22Rv1 (cell line): ENCODE measurements around the gene FLRT2.

ENCODE experiments used
- ZFX ChIP-seq: fragments of 450-650 bp; IDR thresholded peaks from 2 replicates; pipeline ENCODE4 v1.6.1; 2017; ENCODE audit warnings: antibody characterized with exemption, borderline replicate concordance
- TF ChIP-seq, protein P1 (sequence below): fragments of 450-650 bp; IDR thresholded peaks from 2 replicates; pipeline ENCODE4 v1.5.1; 2017; ENCODE audit warnings: mild to moderate bottlenecking

DNA sequence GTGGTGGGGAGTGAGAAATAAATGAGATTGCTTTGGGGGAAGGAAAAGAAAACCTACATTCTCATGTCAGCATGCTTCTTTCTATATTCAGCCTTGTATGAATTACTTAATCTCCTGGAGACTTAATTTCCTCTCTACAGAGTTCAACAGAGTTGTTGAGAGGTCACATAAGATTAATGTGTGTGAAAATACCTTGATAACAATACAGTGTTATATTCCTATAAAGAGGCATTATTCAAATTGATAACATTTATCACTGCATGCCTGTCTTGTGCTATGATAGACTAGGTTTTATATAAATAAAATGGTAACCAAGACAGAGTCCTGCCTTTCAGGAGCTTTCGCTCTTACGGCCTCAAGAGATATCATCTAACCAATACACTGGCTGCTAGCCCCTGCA lies 9.6 kb downstream of the FLRT2 start:
- TF ChIP-seq, protein P1, sequence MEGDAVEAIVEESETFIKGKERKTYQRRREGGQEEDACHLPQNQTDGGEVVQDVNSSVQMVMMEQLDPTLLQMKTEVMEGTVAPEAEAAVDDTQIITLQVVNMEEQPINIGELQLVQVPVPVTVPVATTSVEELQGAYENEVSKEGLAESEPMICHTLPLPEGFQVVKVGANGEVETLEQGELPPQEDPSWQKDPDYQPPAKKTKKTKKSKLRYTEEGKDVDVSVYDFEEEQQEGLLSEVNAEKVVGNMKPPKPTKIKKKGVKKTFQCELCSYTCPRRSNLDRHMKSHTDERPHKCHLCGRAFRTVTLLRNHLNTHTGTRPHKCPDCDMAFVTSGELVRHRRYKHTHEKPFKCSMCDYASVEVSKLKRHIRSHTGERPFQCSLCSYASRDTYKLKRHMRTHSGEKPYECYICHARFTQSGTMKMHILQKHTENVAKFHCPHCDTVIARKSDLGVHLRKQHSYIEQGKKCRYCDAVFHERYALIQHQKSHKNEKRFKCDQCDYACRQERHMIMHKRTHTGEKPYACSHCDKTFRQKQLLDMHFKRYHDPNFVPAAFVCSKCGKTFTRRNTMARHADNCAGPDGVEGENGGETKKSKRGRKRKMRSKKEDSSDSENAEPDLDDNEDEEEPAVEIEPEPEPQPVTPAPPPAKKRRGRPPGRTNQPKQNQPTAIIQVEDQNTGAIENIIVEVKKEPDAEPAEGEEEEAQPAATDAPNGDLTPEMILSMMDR = no peak
- TF ChIP-seq ZFX = no peak
